ENCODE measurements around the gene IQCN.

The IQCN gene

GRCh38 chr19:18307271-18307681 lies 33.0 kb upstream of the IQCN start:
- in situ Hi-C loops (cut with MboI; ENCODE audit: low sequenced_read_pairs) = no loop called here

GRCh38 chr19:18306888-18307260 lies 32.6 kb upstream of the IQCN start:
- in situ Hi-C loops (cut with MboI; ENCODE audit: low sequenced_read_pairs) = no loop called here

GRCh38 chr19:18306209-18306887 lies 32.1 kb upstream of the IQCN start:
- in situ Hi-C loops (cut with MboI; ENCODE audit: low sequenced_read_pairs) = no loop called here

- in situ Hi-C loops (cut with MboI; ENCODE audit: low sequenced_read_pairs) = no loop called here
These were observed 30.4 kb upstream of the IQCN start for GRCh38 chr19:18304458-18305310.

GRCh38 chr19:18304208-18304457 lies 29.9 kb upstream of the IQCN start:
- in situ Hi-C loops (cut with MboI; ENCODE audit: low sequenced_read_pairs) = no loop called here

- in situ Hi-C loops (cut with MboI; ENCODE audit: low sequenced_read_pairs) = no loop called here
These were observed 27.5 kb upstream of the IQCN start for GRCh38 chr19:18301718-18302111.

GRCh38 chr19:18300930-18301717 lies 26.9 kb upstream of the IQCN start:
- in situ Hi-C loops (cut with MboI; ENCODE audit: low sequenced_read_pairs) = no loop called here

GRCh38 chr19:18299654-18300053 lies 25.4 kb upstream of the IQCN start:
- in situ Hi-C loops (cut with MboI; ENCODE audit: low sequenced_read_pairs) = no loop called here

GRCh38 chr19:18298601-18299000 lies 24.3 kb upstream of the IQCN start:
- in situ Hi-C loops (cut with MboI; ENCODE audit: low sequenced_read_pairs) = no loop called here

GRCh38 chr19:18297308-18297707 lies 23.1 kb upstream of the IQCN start:
- in situ Hi-C loops (cut with MboI; ENCODE audit: low sequenced_read_pairs) = no loop called here

GRCh38 chr19:18295034-18295451 lies 20.8 kb upstream of the IQCN start:
- in situ Hi-C loops (cut with MboI; ENCODE audit: low sequenced_read_pairs) = no loop called here

- in situ Hi-C loops (cut with MboI; ENCODE audit: low sequenced_read_pairs) = no loop called here
These were observed 20.2 kb upstream of the IQCN start for GRCh38 chr19:18294467-18294864.

- in situ Hi-C loops (cut with MboI; ENCODE audit: low sequenced_read_pairs) = no loop called here
These were observed 19.6 kb upstream of the IQCN start for GRCh38 chr19:18293642-18294466.

- in situ Hi-C loops (cut with MboI; ENCODE audit: low sequenced_read_pairs) = no loop called here
These were observed 18.8 kb upstream of the IQCN start for GRCh38 chr19:18292810-18293641.

- in situ Hi-C loops (cut with MboI; ENCODE audit: low sequenced_read_pairs) = no loop called here
These were observed 18.2 kb upstream of the IQCN start for GRCh38 chr19:18292462-18292809.

GRCh38 chr19:18291590-18292461 lies 17.6 kb upstream of the IQCN start:
- in situ Hi-C loops (cut with MboI; ENCODE audit: low sequenced_read_pairs) = no loop called here

- in situ Hi-C loops (cut with MboI; ENCODE audit: low sequenced_read_pairs) = no loop called here
These were observed 16.8 kb upstream of the IQCN start for GRCh38 chr19:18291019-18291524.

- in situ Hi-C loops (cut with MboI; ENCODE audit: low sequenced_read_pairs) = no loop called here
These were observed 16.2 kb upstream of the IQCN start for GRCh38 chr19:18290302-18291018.
